GM12878 (cell line): ENCODE measurements around the gene SIN3B. TPM values are rescaled to one million over a fixed set of nuclear protein-coding genes. Genes with fewer than 3 reads are reported as not detected.

Experiments used
- CEBPB ChIP-seq, 2 experiments: fragments of 150-350 bp in 1 of 2; IDR thresholded peaks; 2 replicates each; pipeline ENCODE4 v1.6.1; 2012 to 2014; ENCODE audit warnings: low read depth in 2 of 2, low read length in 2 of 2, borderline replicate concordance in 1 of 2, inconsistent platforms in 1 of 2
- CREM ChIP-seq: IDR thresholded peaks from 2 replicates; pipeline ENCODE4 v1.6.1; 2014; ENCODE audit warnings: antibody characterized with exemption, low read depth
- EGR1 ChIP-seq, 2 experiments: IDR thresholded peaks; 1 replicate in 1 of 2; 2 replicates in 1 of 2; pipeline ENCODE4 v1.6.1; 2011 to 2012; ENCODE audit warnings: low read depth in 2 of 2, low read length in 2 of 2, borderline replicate concordance in 1 of 2, mild to moderate bottlenecking in 1 of 2, moderate library complexity in 1 of 2
- GATAD2B ChIP-seq: fragments of 450-650 bp; conservative IDR thresholded peaks from 2 replicates; pipeline ENCODE4 v1.6.1; 2017; ENCODE audit warnings: low read depth, mild to moderate bottlenecking, moderate library complexity
- HDAC2 ChIP-seq: fragments of 200-600 bp; sonication (generic); IDR thresholded peaks from 2 replicates; pipeline ENCODE4 v1.6.1; 2017
- LARP7 ChIP-seq: fragments of 450-650 bp; IDR thresholded peaks from 2 replicates; pipeline ENCODE4 v1.6.1; 2017; ENCODE audit warnings: mild to moderate bottlenecking
- NFYA ChIP-seq: IDR thresholded peaks from 2 replicates; pipeline ENCODE4 v1.6.1; 2011; ENCODE audit warnings: low read depth, mild to moderate bottlenecking, low read length, improper control_type of control experiment, borderline replicate concordance
- NRF1 ChIP-seq: conservative IDR thresholded peaks from 2 replicates; pipeline ENCODE4 v1.6.1; 2011; ENCODE audit warnings: mild to moderate bottlenecking, low read depth, low read length, improper control_type of control experiment
- PML ChIP-seq: IDR thresholded peaks from 2 replicates; pipeline ENCODE4 v1.6.1; 2012; ENCODE audit warnings: low read length, inconsistent platforms
- REST ChIP-seq: IDR thresholded peaks from 2 replicates; pipeline ENCODE4 v1.6.1; 2012; ENCODE audit warnings: mild to moderate bottlenecking, low read depth, low read length
- SKIL ChIP-seq: fragments of 450-650 bp; IDR thresholded peaks from 2 replicates; pipeline ENCODE4 v1.6.1; 2017; ENCODE audit warnings: mild to moderate bottlenecking, low read depth, inconsistent platforms; ENCODE audit not compliant: poor library complexity, severe bottlenecking
- SUZ12 ChIP-seq: fragments of 200-600 bp; sonication (generic); IDR thresholded peaks from one replicate; pipeline ENCODE4 v1.6.1; 2018; ENCODE audit warnings: antibody characterized with exemption, mild to moderate bottlenecking; ENCODE audit not compliant: unreplicated experiment
- ZNF687 ChIP-seq: fragments of 450-650 bp; IDR thresholded peaks from 2 replicates; pipeline ENCODE4 v1.6.1; 2017; ENCODE audit warnings: mild to moderate bottlenecking, moderate library complexity
- polyA plus RNA-seq, 11 experiments: library from polyadenylated mRNA; depleted of rRNA in 4 of 11; unstranded in 6 of 11; stranded (reverse) in 5 of 11; fragments of >200 nt; fragmentation: Nextera tagmentation in 4 of 11; fragmentation: Illumina TruSeq in 1 of 11; extraction: Ambion mirVana in 4 of 11; extraction: Trizol in 1 of 11; gene quantifications; 1 replicate in 1 of 11; 2 replicates in 10 of 11; pipeline versions ENCODE4 v1.2.1 to v1.2.3, GENCODE V29; 2011 to 2016; ENCODE audit warnings: inconsistent platforms in 2 of 11, missing spikeins in 2 of 11, low read depth in 1 of 11
- total RNA-seq, 4 experiments: library from RNA; depleted of rRNA in 3 of 4; stranded (reverse); fragments of >200 nt in 3 of 4; fragmentation: Illumina TruSeq in 1 of 4; extraction: Trizol in 1 of 4; gene quantifications; 2 replicates each; pipeline versions ENCODE4 v1.2.1 to v1.2.3, GENCODE V29; 2013 to 2021
- TF ChIP-seq, protein P1 (sequence below), 3 experiments: IDR thresholded peaks in 2 of 3; conservative IDR thresholded peaks in 1 of 3; 2 replicates each; pipeline ENCODE4 v1.5.1; 2011; ENCODE audit warnings: low read depth in 3 of 3, low read length in 3 of 3, mild to moderate bottlenecking in 3 of 3, control low read depth in 2 of 3, moderate library complexity in 2 of 3, inconsistent platforms in 1 of 3, mixed read lengths in 1 of 3; ENCODE audit not compliant: control insufficient read depth in 2 of 3, insufficient read depth in 1 of 3; ENCODE audit errors: extremely low read depth in 1 of 3
- TF ChIP-seq, protein P2 (sequence below): IDR thresholded peaks from 2 replicates; pipeline ENCODE4 v1.6.1; 2012; ENCODE audit warnings: low read depth, low read length, improper control_type of control experiment

SIN3B gene
- total and polyA plus RNA-seq, 10 of the 15 experiments (the other 5 are each of a cell fraction or from before 2014, with no cell fraction given) = 0.68 to 34.5 (median 15.8) TPM

DNA sequence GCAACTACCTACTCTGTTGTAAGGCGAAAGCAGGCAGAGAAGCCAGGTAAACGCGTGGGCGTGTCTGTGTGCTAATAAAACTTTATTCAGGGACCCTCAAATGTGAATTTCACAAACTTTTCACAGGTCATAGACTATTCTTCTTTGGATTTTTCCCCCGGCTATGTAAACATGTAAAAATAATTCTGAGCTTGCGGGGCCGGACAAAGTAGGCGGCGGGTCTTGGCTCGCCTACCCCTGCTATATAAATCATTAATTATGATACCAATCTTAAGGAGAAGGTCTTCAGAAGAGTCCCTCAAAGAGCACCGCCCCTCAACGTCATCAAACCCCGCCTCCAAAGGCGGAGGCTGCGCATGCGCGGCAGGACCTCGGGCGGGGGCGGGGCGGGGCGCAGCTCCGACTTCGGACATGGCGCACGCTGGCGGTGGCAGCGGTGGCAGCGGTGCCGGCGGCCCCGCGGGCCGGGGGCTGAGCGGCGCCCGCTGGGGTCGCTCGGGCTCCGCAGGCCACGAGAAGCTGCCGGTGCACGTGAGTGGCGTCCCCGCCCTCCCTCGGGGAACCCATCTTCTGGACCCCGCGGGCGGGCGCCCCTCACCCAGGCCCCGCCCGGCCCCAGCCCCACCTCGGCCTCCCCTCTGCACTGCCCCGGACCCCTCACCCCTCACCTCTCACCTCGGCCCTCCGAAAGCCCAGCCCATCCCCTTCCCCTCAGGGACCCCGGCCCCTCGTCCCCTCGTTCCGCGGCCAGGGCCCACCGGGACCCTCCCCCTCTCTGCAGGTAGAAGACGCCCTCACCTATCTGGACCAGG, at the start of gene SIN3B (continued):
- TF ChIP-seq, protein P1, sequence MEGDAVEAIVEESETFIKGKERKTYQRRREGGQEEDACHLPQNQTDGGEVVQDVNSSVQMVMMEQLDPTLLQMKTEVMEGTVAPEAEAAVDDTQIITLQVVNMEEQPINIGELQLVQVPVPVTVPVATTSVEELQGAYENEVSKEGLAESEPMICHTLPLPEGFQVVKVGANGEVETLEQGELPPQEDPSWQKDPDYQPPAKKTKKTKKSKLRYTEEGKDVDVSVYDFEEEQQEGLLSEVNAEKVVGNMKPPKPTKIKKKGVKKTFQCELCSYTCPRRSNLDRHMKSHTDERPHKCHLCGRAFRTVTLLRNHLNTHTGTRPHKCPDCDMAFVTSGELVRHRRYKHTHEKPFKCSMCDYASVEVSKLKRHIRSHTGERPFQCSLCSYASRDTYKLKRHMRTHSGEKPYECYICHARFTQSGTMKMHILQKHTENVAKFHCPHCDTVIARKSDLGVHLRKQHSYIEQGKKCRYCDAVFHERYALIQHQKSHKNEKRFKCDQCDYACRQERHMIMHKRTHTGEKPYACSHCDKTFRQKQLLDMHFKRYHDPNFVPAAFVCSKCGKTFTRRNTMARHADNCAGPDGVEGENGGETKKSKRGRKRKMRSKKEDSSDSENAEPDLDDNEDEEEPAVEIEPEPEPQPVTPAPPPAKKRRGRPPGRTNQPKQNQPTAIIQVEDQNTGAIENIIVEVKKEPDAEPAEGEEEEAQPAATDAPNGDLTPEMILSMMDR (IDR thresholded peaks at IDR 0.05 in 2 of 3, conservative IDR thresholded peaks at IDR 0.05 in 1 of 3; ENCODE audit: control insufficient read depth in 2 of 3, extremely low read depth in 1 of 3, insufficient read depth in 1 of 3, low read depth in 3 of 3, low read length in 3 of 3) = no peak
- peak; percentile 65 for TF ChIP-seq CREM
- TF ChIP-seq, protein P2, sequence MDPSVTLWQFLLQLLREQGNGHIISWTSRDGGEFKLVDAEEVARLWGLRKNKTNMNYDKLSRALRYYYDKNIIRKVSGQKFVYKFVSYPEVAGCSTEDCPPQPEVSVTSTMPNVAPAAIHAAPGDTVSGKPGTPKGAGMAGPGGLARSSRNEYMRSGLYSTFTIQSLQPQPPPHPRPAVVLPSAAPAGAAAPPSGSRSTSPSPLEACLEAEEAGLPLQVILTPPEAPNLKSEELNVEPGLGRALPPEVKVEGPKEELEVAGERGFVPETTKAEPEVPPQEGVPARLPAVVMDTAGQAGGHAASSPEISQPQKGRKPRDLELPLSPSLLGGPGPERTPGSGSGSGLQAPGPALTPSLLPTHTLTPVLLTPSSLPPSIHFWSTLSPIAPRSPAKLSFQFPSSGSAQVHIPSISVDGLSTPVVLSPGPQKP = no peak
- TF ChIP-seq NFYA = no peak
- TF ChIP-seq LARP7 = peak; percentile 63
- TF ChIP-seq ZNF687 = peak; percentile 55
- peak; percentile 85 for TF ChIP-seq NRF1
- no peak for TF ChIP-seq HDAC2
- no peak for TF ChIP-seq SUZ12
- no peak for TF ChIP-seq CEBPB (IDR thresholded peaks at IDR 0.05; ENCODE audit: borderline replicate concordance in 1 of 2, low read depth in 2 of 2, low read length in 2 of 2)
- no peak for TF ChIP-seq REST
- TF ChIP-seq PML = no peak
- no peak; the same call in 1 of the 2 replicates for TF ChIP-seq GATAD2B
- TF ChIP-seq EGR1 (IDR thresholded peaks at IDR 0.05; ENCODE audit: borderline replicate concordance in 1 of 2, low read depth in 2 of 2, low read length in 2 of 2) = peak in 1 of 2 experiments; percentile 93; a peak in 2 of 3 replicates
- peak; percentile 26 for TF ChIP-seq SKIL
